RWPE2 (cell line): Measurements from ENCODE around the gene MIER1.
A peak's percentile ranks its signal among the peaks of the same experiment; 100 is the strongest.

Source experiments
- ATAC-seq: fragments of 200-7000 bp; cut with Tn5 transposase; 3 replicates; pipeline ENCODE4 v1.9.1; 2021; ENCODE audit warnings: low read depth
- DNase-seq: peaks from one replicate; pipeline ENCODE4 v3.0.0-alpha.2; 2020; ENCODE audit warnings: low spot score
- H3K27ac ChIP-seq: fragments of 450-650 bp; 2 replicates; pipeline ENCODE4 v1.5.1; 2017; ENCODE audit warnings: mild to moderate bottlenecking; ENCODE audit not compliant: poor library complexity, severe bottlenecking
- H3K27me3 ChIP-seq: fragments of 250-450 bp; sonication (Bioruptor Pico); 2 replicates; pipeline ENCODE4 v1.5.1; 2021; ENCODE audit warnings: mild to moderate bottlenecking, moderate library complexity; ENCODE audit not compliant: insufficient read depth, poor library complexity, severe bottlenecking
- H3K36me3 ChIP-seq: fragments of 250-450 bp; sonication (Bioruptor Pico); 2 replicates; pipeline ENCODE4 v1.5.1; 2020; ENCODE audit warnings: low read depth, mild to moderate bottlenecking, moderate library complexity
- H3K4me1 ChIP-seq: fragments of 250-450 bp; sonication (Bioruptor Pico); 2 replicates; pipeline ENCODE4 v1.5.1; 2021; ENCODE audit warnings: mild to moderate bottlenecking, moderate library complexity; ENCODE audit not compliant: insufficient read depth, poor library complexity, severe bottlenecking
- H3K4me3 ChIP-seq: fragments of 250-450 bp; sonication (Bioruptor Pico); 2 replicates; pipeline ENCODE4 v1.5.1; 2021; ENCODE audit warnings: mild to moderate bottlenecking, moderate library complexity; ENCODE audit not compliant: severe bottlenecking
- H3K9me3 ChIP-seq: fragments of 250-450 bp; sonication (Bioruptor Pico); 2 replicates; pipeline ENCODE4 v1.5.1; 2021; ENCODE audit warnings: mild to moderate bottlenecking, moderate library complexity; ENCODE audit not compliant: severe bottlenecking
- CTCF ChIP-seq: fragments of 450-650 bp; IDR thresholded peaks from one replicate; pipeline ENCODE4 v1.5.1; 2017; ENCODE audit warnings: mild to moderate bottlenecking, moderate library complexity; ENCODE audit not compliant: poor library complexity, severe bottlenecking

Gene MIER1

GRCh38 chr1:66984491-66984890 is 59.7 kb downstream of the MIER1 start:
- H3K27me3 ChIP-seq: no peaks in the 10 kb centered on the region
- H3K36me3 ChIP-seq: peaks cover 93% of the 10 kb centered on the region
- ATAC-seq: no peak
- H3K27ac ChIP-seq: no peak overlapping the region
- no peak overlapping the region for H3K4me3 ChIP-seq
- peaks cover 10% of the 10 kb centered on the region for H3K4me1 ChIP-seq
- no peak for DNase-seq
- TF ChIP-seq CTCF: no peak
- H3K9me3 ChIP-seq: no peaks in the 10 kb centered on the region

- DNase-seq (no peak), ATAC-seq (no peak)
- H3K27ac ChIP-seq: no peak overlapping the region
- no peak overlapping the region for H3K4me3 ChIP-seq
- peaks cover 83% of the 10 kb centered on the region for H3K36me3 ChIP-seq
- TF ChIP-seq CTCF: no peak
- no peaks in the 10 kb centered on the region for H3K27me3 ChIP-seq
- no peaks in the 10 kb centered on the region for H3K9me3 ChIP-seq
- H3K4me1 ChIP-seq: peaks cover 3% of the 10 kb centered on the region
Observed at GRCh38 chr1:66985835-66986234, 61.0 kb downstream of the MIER1 start.

GRCh38 chr1:66993076-66993475 is 68.3 kb downstream of the MIER1 start:
- no peak overlapping the region for H3K27ac ChIP-seq
- TF ChIP-seq CTCF: no peak
- H3K4me1 ChIP-seq: no peaks in the 10 kb centered on the region
- peaks cover 17% of the 10 kb centered on the region for H3K36me3 ChIP-seq
- H3K9me3 ChIP-seq: no peaks in the 10 kb centered on the region
- H3K4me3 ChIP-seq: no peak overlapping the region
- ATAC-seq (no peak), DNase-seq (no peak)
- no peaks in the 10 kb centered on the region for H3K27me3 ChIP-seq

- Histone ChIP-seq H3K27me3 (no peaks in the 10 kb centered on the region), H3K9me3 (no peaks in the 10 kb centered on the region), H3K27ac (no peak overlapping the region), H3K36me3 (peaks cover 15% of the 10 kb centered on the region), H3K4me1 (peaks cover 3% of the 10 kb centered on the region), H3K4me3 (no peak overlapping the region)
- ATAC-seq (peak; percentile 59), DNase-seq (no peak)
- TF ChIP-seq CTCF: peak; percentile 92
Observed at GRCh38 chr1:66996018-66996682, 71.4 kb downstream of the MIER1 start.

- Histone ChIP-seq H3K9me3 (no peaks in the 10 kb centered on the region), H3K27me3 (no peaks in the 10 kb centered on the region), H3K4me3 (no peak overlapping the region), H3K4me1 (peaks cover 3% of the 10 kb centered on the region), H3K27ac (no peak overlapping the region), H3K36me3 (peaks cover 21% of the 10 kb centered on the region)
- DNase-seq: no peak
- TF ChIP-seq CTCF: no peak
- ATAC-seq: no peak
Observed at GRCh38 chr1:66998972-66999371, 74.2 kb downstream of the MIER1 start.
